Testis (tissue), 3 donors: ENCODE measurements around the gene TTC23L. TPM values are rescaled to one million over a fixed set of nuclear protein-coding genes. Genes with fewer than 3 reads are reported as not detected.

ENCODE experiments used
- DNase-seq: peaks from one replicate; pipeline ENCODE4 v3.0.0-alpha.2; 2019
- H3K27ac ChIP-seq, 2 donors: fragments of 200-600 bp; sonication (generic); one replicate each; pipeline ENCODE4 v1.5.1; 2019
- H3K27me3 ChIP-seq: fragments of 200-600 bp; sonication (generic); one replicate; pipeline ENCODE4 v1.5.1; 2019
- H3K36me3 ChIP-seq: fragments of 200-600 bp; sonication (generic); one replicate; pipeline ENCODE4 v1.5.1; 2017; ENCODE audit warnings: low read depth; ENCODE audit errors: missing control alignments
- H3K4me1 ChIP-seq: fragments of 200-600 bp; sonication (generic); one replicate; pipeline ENCODE4 v1.5.1; 2019
- H3K4me3 ChIP-seq, 2 donors: fragments of 200-600 bp; sonication (generic); one replicate each; pipeline ENCODE4 v1.5.1; 2017 to 2019
- H3K9me3 ChIP-seq: fragments of 200-600 bp; sonication (generic); one replicate; pipeline ENCODE4 v1.5.1; 2017
- POLR2A ChIP-seq: fragments of 450-650 bp; IDR thresholded peaks from one replicate; pipeline ENCODE4 v1.6.1; 2017; ENCODE audit warnings: antibody characterized with exemption, mild to moderate bottlenecking, moderate library complexity
- WGBS, 2 donors: methylation state at CpG; one replicate each; pipeline ENCODE4 v1.1.5; 2018; 5-methylcytosine and 5-hydroxymethylcytosine counted together
- intact Hi-C: fragments of 100-400 bp; cut with DNase I; formaldehyde crosslinking; loops from one replicate; pipeline ENCODE4 v1.15.1; 2023; ENCODE audit warnings: low total_unique reads
- polyA plus RNA-seq: library from polyadenylated mRNA; stranded (reverse); fragments of 350-450 nt; fragmentation: Illumina TruSeq; extraction: RNeasy Lipid Tissue Mini Kit (QIAGEN cat#74804); gene quantifications from one replicate; pipeline ENCODE4 v1.2.3, GENCODE V29; 2014; ENCODE audit warnings: low read depth, low replicate concordance; ENCODE audit not compliant: insufficient read depth
- total RNA-seq, 2 donors: library from RNA; depleted of rRNA; stranded (reverse); fragments of >200 nt; gene quantifications; one replicate each; pipeline ENCODE4 v1.2.3, GENCODE V29; 2016
- TF ChIP-seq, protein P1 (sequence below), 3 experiments: fragments of 450-650 bp in 2 of 3; fragments of 200-600 bp in 1 of 3; sonication (generic) in 1 of 3; IDR thresholded peaks; one replicate each; pipeline ENCODE4 v1.5.1; 2016 to 2019; ENCODE audit warnings: antibody characterized with exemption in 3 of 3, mild to moderate bottlenecking in 2 of 3, moderate library complexity in 1 of 3

TTC23L gene
- total and polyA plus RNA-seq, 3 donors from 2014 or later = 16.9 to 60.6 (median 28.2) TPM

DNA sequence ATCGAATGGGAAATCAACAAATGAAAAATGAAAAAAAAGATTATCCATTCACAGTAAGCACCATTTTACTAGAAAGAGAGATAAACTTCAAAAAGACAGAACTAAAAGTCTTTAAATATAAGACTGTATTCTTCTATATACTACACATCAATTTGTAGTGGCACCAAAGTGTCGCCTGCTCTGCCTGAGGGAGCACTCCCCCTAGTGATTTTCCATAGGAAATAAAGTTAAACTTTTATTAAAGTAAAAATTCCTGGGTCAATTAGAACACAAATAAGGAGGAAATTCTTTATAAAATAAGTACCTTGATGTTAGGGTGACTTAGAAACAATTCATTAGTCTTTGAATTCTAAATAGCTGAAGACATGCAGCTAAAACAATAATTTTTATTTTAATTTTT is 66.6 kb downstream of the TTC23L start:
- no peak overlapping the region for H3K4me3 ChIP-seq
- no peaks in the 10 kb centered on the region for H3K36me3 ChIP-seq
- no peaks in the 10 kb centered on the region for H3K27me3 ChIP-seq
- intact Hi-C loops = no loop called here
- DNase-seq = no peak
- TF ChIP-seq, protein P1, sequence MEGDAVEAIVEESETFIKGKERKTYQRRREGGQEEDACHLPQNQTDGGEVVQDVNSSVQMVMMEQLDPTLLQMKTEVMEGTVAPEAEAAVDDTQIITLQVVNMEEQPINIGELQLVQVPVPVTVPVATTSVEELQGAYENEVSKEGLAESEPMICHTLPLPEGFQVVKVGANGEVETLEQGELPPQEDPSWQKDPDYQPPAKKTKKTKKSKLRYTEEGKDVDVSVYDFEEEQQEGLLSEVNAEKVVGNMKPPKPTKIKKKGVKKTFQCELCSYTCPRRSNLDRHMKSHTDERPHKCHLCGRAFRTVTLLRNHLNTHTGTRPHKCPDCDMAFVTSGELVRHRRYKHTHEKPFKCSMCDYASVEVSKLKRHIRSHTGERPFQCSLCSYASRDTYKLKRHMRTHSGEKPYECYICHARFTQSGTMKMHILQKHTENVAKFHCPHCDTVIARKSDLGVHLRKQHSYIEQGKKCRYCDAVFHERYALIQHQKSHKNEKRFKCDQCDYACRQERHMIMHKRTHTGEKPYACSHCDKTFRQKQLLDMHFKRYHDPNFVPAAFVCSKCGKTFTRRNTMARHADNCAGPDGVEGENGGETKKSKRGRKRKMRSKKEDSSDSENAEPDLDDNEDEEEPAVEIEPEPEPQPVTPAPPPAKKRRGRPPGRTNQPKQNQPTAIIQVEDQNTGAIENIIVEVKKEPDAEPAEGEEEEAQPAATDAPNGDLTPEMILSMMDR (IDR thresholded peaks at IDR 0.05) = peak in 2 of 3 experiments; percentile 12 to 15
- no peak for TF ChIP-seq POLR2A
- peaks cover 3% of the 10 kb centered on the region for H3K4me1 ChIP-seq
- 92% methylated on average over 2 of the region's 2 CpGs for WGBS, 2 donors
- H3K27ac ChIP-seq = no peak overlapping the region
- no peaks in the 10 kb centered on the region for H3K9me3 ChIP-seq

DNA sequence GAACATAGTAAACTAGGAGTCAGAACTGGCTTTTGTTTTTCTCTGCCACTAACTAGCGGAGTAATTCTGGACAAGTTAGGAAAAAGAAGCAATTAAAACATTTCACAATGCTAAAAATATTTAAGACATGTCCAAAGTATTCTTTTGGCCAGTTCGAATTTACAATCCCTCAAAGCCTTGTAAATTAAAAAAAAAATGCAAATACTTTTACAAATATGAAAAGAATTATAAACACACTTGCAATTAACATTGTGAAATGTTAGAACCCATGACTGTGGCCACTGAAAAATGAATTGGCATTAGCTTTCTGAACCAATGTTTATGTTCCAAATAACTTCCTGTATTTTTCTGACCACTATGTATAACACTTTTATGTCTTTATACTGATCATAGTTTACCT is 74.1 kb downstream of the TTC23L start:
- H3K36me3 ChIP-seq = no peaks in the 10 kb centered on the region
- no peak overlapping the region for H3K27ac ChIP-seq
- 69 to 71% methylated on average over 2 of the region's 2 CpGs for WGBS, 2 donors
- no peaks in the 10 kb centered on the region for H3K27me3 ChIP-seq
- no peak for DNase-seq
- H3K4me1 ChIP-seq = peaks cover 19% of the 10 kb centered on the region
- no peak overlapping the region for H3K4me3 ChIP-seq
- intact Hi-C loops = no loop called here
- TF ChIP-seq, protein P1 (IDR thresholded peaks at IDR 0.05) = no peak
- TF ChIP-seq POLR2A = no peak
- no peaks in the 10 kb centered on the region for H3K9me3 ChIP-seq

DNA sequence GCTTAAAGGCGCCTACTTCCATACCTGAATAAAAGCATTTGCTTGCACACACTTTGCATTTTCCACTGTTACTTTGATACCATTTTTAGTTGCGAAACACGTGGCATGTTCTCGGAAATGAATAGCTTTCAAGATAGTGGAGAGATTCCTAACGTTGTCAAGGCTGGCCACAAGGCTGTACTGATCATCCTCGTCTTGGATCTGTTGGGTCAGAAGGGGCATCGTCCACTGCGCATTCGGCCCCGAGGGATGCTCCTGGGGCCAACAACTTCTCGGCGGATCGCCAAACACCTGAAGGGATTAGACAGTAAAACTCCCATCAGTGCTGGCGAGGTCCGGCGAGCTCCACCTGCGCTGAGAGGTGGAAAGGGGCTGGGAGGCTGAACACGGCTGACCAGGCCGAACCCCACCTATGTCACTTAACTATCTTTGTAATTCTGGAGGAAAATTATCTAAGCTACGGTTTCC is 75.7 kb downstream of the TTC23L start:
- intact Hi-C loops = no loop called here
- Histone ChIP-seq H3K27ac (peak overlapping the region; percentile 60 to 90), H3K36me3 (no peaks in the 10 kb centered on the region), H3K4me1 (peaks cover 16% of the 10 kb centered on the region), H3K9me3 (no peaks in the 10 kb centered on the region), H3K27me3 (no peaks in the 10 kb centered on the region), H3K4me3 (peak overlapping the region; percentile 93 to 98)
- TF ChIP-seq, protein P1 (IDR thresholded peaks at IDR 0.05) = no peak
- no peak for TF ChIP-seq POLR2A
- DNase-seq = peak; percentile 35
- 2 to 3% methylated on average over 16 to 20 of the region's 20 CpGs for WGBS, 2 donors

DNA sequence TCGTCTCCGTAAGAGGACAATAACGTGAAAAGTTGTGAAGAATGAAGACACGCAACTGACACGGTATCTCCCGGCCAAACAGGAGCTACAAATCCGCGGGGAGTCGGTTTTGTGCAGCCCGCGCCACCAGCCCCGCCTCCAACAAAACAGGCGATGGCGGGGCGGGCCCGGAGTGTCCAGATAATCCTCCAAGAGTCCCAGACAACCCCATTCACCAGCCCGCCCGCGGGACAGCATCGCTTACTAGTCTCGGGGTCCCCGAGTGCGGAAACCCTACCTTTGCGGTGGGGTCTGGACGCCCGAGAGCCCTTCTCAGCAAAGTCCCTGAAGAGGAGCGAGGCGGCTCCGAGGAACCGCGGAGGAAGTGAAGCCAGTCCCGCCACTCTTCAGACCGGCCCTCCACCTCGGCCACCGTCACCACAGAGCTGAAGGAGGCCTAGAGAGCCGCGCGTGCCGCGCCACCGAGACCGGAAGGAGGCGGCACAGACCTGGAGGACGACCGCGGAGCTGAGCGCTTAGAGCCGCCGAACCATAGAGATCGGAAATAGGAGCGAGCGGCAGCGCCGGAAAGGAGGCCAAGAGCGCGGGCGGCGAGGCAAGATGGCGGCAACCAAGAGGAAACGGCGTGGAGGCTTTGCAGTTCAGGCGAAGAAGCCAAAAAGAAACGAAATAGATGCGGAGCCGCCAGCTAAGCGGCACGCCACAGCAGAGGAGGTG is 76.3 kb downstream of the TTC23L start, which contains the start of the genes BRIX1 and RAD1:
Gene BRIX1 (plus strand): TSS at position 573 of the 717 bp plus-strand sequence. CDS start 28 bp downstream, at position 601.
Gene RAD1 (minus strand): TSS at position 366 of the 717 bp plus-strand sequence. CDS start 612 bp downstream, outside the sequence.
- intact Hi-C loops = no loop called here
- H3K36me3 ChIP-seq = no peaks in the 10 kb centered on the region
- peak within 1 kb of the TSS; percentile 60 to 90 for H3K27ac ChIP-seq
- peak within 1 kb of the TSS; percentile 93 to 98 for H3K4me3 ChIP-seq
- no peak for TF ChIP-seq POLR2A
- TF ChIP-seq, protein P1 (IDR thresholded peaks at IDR 0.05) = peak in 1 of 3 experiments; percentile 23
- H3K9me3 ChIP-seq = no peaks in the 10 kb centered on the region
- WGBS, 2 donors = 0 to 1% methylated on average over 47 to 67 of the region's 67 CpGs
- peak; percentile 98 for DNase-seq
- peaks cover 16% of the 10 kb centered on the region for H3K4me1 ChIP-seq
- H3K27me3 ChIP-seq = no peaks in the 10 kb centered on the region
